ENCODE data around the gene TBCA. TPM values are rescaled to one million over a fixed set of nuclear protein-coding genes. Genes with fewer than 3 reads are reported as not detected.

The TBCA gene
- total and polyA plus RNA-seq, 8 donors, result 33.3 to 328 (median 127) TPM

DNA sequence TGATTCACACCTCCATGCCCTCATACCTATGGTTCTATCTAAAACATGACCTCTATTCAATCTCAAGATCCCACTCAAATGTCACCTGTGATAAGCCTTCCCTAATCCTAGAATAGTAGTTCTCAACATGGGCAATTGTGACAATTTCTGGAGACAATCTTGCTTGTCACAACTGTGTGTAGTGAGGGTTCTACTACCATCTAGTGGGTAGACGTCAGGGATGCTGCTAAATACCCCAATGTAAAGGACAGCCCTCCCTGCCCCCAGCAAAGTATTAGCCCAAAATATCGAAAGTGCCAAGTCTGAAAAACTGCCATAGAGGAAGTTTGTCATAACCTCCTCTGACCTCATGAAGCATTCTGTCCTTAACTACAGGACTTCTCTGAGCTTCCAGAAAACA, 32.0 kb downstream of the TBCA start:
- TF ChIP-seq POLR2AphosphoS5 (IDR thresholded peaks at IDR 0.05) (no peak), POLR2A (IDR thresholded peaks at IDR 0.05) (no peak), EP300 (IDR thresholded peaks at IDR 0.05) (no peak)
- TF ChIP-seq, protein P1, sequence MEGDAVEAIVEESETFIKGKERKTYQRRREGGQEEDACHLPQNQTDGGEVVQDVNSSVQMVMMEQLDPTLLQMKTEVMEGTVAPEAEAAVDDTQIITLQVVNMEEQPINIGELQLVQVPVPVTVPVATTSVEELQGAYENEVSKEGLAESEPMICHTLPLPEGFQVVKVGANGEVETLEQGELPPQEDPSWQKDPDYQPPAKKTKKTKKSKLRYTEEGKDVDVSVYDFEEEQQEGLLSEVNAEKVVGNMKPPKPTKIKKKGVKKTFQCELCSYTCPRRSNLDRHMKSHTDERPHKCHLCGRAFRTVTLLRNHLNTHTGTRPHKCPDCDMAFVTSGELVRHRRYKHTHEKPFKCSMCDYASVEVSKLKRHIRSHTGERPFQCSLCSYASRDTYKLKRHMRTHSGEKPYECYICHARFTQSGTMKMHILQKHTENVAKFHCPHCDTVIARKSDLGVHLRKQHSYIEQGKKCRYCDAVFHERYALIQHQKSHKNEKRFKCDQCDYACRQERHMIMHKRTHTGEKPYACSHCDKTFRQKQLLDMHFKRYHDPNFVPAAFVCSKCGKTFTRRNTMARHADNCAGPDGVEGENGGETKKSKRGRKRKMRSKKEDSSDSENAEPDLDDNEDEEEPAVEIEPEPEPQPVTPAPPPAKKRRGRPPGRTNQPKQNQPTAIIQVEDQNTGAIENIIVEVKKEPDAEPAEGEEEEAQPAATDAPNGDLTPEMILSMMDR (IDR thresholded peaks at IDR 0.05), result no peak
- Histone ChIP-seq H3K9me3 (no peaks in the 10 kb centered on the region), H3K4me3 (no peak overlapping the region), H3K4me1 (peaks cover 0 to 24% (median 12%) of the 10 kb centered on the region in 4 donors), H3K36me3 (no peaks in the 10 kb centered on the region), H3K27me3 (no peaks in the 10 kb centered on the region), H3K27ac (no peak overlapping the region)
- intact Hi-C loops (cut with DNase I; ENCODE audit: low total_unique reads), result no loop called here
- 47 to 88% (median 68%) methylated on average over 2 of the region's 2 CpGs for WGBS, 5 donors
- no peak for DNase-seq

DNA sequence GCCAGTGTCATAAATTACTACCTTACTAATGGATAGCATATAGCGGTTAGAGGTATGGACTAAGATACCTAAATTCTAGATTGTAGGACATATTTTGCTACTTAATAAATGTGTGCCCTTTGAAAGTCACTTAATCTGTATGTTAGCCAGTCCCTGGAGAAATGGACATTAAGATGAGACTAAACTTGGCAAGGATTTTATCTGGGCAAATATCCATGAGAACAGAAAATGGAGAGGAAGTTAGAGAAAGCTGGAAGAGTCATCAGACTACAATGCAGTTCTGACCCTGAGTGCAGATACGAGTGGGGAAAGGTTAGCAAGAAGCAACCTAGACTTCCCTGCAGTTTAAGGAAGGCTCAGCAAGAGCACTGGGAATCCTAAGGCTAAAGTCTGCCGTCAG, 33.0 kb downstream of the TBCA start:
- intact Hi-C loops (cut with DNase I; ENCODE audit: low total_unique reads), result no loop called here
- TF ChIP-seq EP300 (IDR thresholded peaks at IDR 0.05) (no peak), POLR2A (IDR thresholded peaks at IDR 0.05) (no peak), POLR2AphosphoS5 (IDR thresholded peaks at IDR 0.05) (no peak)
- TF ChIP-seq, protein P1 (IDR thresholded peaks at IDR 0.05), result no peak
- Histone ChIP-seq H3K27ac (no peak overlapping the region), H3K9me3 (no peaks in the 10 kb centered on the region), H3K27me3 (no peaks in the 10 kb centered on the region), H3K4me1 (peaks cover 0 to 25% (median 15%) of the 10 kb centered on the region in 4 donors), H3K36me3 (peaks cover 0 to 5% (median 0%) of the 10 kb centered on the region in 4 donors), H3K4me3 (no peak overlapping the region)
- WGBS, 5 donors, result 83 to 91% (median 87%) methylated on average over 3 of the region's 3 CpGs
- no peak for DNase-seq

DNA sequence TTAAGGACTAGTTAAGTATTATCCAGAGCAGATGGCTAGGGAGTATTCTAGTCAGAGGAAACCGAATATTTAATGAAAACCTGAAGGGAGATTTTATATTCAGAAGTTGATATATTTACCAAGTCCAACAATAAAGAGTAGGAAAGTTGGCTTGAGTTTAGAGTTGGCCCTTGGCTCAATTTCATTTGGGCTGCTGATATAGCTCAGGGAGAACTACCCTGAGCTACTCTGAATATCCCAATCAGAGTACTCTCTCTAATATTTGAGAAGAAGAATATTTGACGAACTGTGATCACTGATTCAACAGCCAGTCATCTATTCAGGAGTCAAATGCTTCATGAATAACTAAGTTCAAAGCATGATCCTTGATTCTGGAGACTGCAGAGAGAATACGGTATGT, 34.5 kb downstream of the TBCA start:
- H3K27ac ChIP-seq, result no peak overlapping the region
- peaks cover 0 to 6% (median 0%) of the 10 kb centered on the region in 4 donors for H3K36me3 ChIP-seq
- peaks cover 0 to 36% (median 17%) of the 10 kb centered on the region in 4 donors for H3K4me1 ChIP-seq
- H3K4me3 ChIP-seq, result no peak overlapping the region
- no peaks in the 10 kb centered on the region for H3K27me3 ChIP-seq
- DNase-seq, result no peak
- intact Hi-C loops (cut with DNase I; ENCODE audit: low total_unique reads), result no loop called here
- H3K9me3 ChIP-seq, result no peaks in the 10 kb centered on the region
- WGBS, 5 donors, result 81 to 93% (median 86%) methylated on average over 3 of the region's 3 CpGs
- TF ChIP-seq, protein P1 (IDR thresholded peaks at IDR 0.05), result no peak
- TF ChIP-seq POLR2AphosphoS5 (IDR thresholded peaks at IDR 0.05) (no peak), POLR2A (IDR thresholded peaks at IDR 0.05) (no peak), EP300 (IDR thresholded peaks at IDR 0.05) (no peak)

DNA sequence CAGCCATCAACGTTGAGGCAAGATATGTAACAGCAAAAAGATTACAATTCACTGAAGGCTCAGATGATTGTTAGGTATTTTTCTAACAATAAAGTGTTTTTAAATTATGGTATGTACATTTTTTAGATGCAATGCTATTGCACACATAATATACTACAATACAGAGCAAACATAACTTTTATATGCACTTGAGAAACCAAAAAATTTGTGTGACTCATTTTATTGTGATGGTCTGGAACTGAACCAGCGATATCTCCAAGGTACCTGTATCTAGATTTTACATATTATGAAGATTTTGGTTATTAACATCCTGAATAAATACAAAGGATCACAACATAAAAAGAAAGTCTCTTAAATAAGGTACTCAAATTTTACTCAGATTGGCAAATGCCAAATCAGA, 41.3 kb downstream of the TBCA start:
- no peaks in the 10 kb centered on the region for H3K27me3 ChIP-seq
- intact Hi-C loops (cut with DNase I; ENCODE audit: low total_unique reads), result no loop called here
- peaks cover 0 to 24% (median 5%) of the 10 kb centered on the region in 4 donors for H3K4me1 ChIP-seq
- no peak for DNase-seq
- peaks cover 0 to 10% (median 0%) of the 10 kb centered on the region in 4 donors for H3K9me3 ChIP-seq
- H3K4me3 ChIP-seq, result no peak overlapping the region
- WGBS, 5 donors, result 91 to 99% (median 94%) methylated on average over 2 of the region's 2 CpGs
- TF ChIP-seq POLR2AphosphoS5 (IDR thresholded peaks at IDR 0.05), result no peak
- TF ChIP-seq, protein P1 (IDR thresholded peaks at IDR 0.05), result no peak
- no peak overlapping the region for H3K27ac ChIP-seq
- H3K36me3 ChIP-seq, result peaks cover 0 to 6% (median 0%) of the 10 kb centered on the region in 4 donors
